Esophagus squamous epithelium (tissue), 4 donors: ENCODE results near the gene PIM1.

Source experiments
- CTCF ChIP-seq, 6 experiments: fragments of 450-650 bp in 4 of 6; fragments of 200-600 bp in 2 of 6; sonication (generic) in 2 of 6; IDR thresholded peaks; one replicate each; pipeline ENCODE4 v1.5.1; 2016 to 2019; ENCODE audit warnings: antibody characterized with exemption in 6 of 6, mild to moderate bottlenecking in 4 of 6, moderate library complexity in 4 of 6
- POLR2A ChIP-seq, 4 donors: fragments of 450-650 bp; IDR thresholded peaks; one replicate each; pipeline ENCODE4 v1.6.1; 2017; ENCODE audit warnings: antibody characterized with exemption in 4 of 4, mild to moderate bottlenecking in 4 of 4, moderate library complexity in 3 of 4

DNA sequence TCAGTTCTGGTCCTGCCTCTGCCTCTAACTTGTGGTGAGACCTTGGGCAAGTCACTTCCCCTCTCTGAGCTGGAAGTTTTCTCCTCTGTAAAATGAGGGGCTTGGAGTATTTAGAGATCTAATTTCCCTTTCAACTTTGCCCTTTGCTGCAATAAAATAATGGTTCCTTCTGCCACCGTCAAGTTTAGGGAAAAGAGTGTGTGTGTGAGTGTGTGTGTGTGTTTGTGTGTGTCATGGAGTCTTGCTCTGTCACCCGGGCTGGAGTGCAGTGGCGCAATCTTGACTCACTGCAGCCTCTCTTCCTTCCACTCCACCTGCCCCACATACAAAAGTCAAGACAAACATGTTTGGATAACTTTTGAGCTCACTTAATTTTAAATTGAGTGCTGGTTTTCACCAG is 39.2 kb upstream of the PIM1 start:
- no peak for TF ChIP-seq CTCF (IDR thresholded peaks at IDR 0.05)
- TF ChIP-seq POLR2A (IDR thresholded peaks at IDR 0.05): no peak
